NCI-H510A (cell line): ENCODE measurements around the gene MAGI1.

Source experiments
- DNase-seq: peaks from one replicate; lab custom pipeline; 2025; lab: John Stamatoyannopoulos, UW

The MAGI1 gene

DNA sequence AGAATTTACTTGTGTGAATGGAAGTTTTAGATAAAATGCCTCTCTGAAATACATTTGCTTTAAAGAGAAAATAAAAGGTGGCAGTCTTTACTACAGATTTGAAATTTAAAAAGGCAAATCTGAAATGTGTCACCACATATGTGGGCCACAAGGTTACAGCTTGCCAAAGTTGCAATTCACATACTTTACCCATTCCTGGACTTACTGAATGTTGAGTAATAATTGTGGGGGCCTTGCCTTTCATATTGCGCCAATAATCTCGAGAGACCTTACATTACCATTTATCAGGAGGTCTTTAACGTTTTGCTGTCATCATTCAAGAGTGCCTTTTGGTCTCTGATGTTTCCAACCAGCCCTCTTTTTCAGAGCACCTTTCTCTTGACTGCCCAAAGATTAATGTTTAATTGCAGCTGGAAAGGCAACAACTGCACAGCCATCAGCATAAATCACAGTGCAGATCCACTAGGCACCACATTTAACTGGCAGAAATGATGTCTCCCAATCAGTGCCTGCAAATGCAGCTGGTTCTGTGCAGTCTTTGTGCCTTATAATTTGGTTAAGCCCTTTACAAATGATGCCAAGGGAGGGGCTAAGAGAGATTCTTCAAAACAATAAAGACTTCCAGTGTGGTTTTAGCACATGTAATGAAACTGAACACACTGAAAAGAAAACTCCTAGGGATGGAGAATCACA is 206.8 kb downstream of the MAGI1 start:
- no peak for DNase-seq

DNA sequence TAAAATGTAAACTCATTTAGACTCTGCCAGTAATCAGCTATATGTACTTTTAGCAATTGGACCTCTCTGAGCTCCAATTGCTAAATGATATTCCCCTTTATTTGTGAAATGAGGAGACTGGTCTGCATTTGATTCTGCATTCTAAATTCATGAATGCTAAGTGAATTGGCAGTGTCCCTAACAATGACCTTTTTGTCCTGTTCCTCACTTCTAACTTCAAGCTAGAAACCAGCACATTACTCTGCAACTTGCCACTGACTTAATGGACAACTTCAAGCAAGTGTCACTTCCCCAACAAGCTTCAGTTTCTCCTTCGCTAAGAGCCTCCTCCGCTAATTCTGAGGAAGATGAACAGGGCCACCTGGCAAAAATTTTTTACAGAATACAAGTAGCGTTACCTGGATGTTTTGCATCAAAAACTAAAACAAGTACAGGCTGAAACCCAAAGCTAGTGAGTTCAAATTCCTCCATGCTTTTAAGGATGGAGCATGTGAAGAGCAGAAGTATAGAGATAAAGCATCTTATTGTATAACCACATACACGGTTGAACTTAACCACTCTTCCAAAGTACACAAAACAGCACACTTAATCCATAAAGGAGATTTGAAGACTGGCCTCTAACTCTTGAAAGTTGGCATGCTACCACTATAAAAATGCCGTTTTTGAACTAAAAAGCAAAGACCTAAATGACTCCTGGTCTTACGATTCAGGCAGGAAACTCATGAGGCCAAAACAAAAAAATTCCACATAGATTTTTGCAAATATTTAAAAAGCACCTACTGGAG is 207.6 kb downstream of the MAGI1 start:
- no peak for DNase-seq

DNA sequence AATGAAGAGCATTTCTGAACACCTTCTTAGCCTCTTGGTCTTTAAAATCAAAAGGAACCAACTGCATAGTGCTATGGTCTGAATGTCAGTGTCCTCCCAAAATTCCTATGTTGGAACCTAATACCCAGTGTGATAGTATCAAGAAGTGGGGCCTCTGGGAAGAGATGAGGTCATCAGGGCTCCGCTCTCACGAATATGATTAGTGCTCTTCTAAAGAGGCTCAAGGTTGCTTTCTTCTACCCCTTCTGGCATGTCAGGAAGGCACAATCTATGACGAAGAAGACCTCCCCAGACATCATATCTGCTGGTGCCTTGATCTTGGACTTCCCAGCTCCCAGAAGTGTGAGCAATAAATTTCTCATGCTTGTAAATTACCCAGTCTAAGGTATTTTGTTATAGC is 209.5 kb downstream of the MAGI1 start:
- no peak for DNase-seq

DNA sequence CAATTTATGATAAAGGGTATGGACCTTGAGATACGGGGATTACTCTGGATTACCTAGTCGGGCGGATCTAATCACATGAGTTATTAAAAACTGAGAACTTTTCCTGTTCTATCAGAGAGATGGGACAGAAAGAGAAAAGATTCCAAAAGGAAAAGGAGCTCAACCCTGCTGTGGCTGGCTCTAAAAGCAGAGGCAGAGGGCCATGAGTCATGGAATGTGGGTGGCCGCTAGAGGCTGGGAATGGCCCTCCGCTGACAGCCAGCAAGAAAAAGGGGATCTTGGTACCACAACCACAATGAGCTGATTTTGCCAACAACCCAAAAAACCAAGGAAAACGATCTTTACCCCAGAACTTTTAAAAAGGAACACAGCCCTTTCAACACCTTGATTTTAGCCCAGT is 210.0 kb downstream of the MAGI1 start:
- no peak for DNase-seq

DNA sequence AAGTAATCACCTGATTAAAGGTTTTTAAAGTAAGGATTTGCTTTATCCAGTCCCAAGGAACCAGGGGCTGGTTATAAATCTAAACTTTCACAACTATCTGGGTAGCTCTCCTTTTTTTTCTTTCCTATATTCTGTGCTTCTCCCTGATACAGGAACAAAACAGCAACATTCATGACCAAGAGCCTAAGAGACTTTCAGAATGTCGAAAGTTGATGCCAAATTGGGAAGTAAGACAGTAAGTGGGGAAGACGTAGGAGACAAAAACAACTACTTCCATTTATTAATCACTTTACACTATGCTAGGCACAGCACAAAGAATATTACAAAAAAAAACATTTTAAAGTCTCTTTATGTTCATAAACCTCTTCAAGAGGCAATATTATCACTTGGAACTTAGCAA is 211.6 kb downstream of the MAGI1 start:
- no peak for DNase-seq

DNA sequence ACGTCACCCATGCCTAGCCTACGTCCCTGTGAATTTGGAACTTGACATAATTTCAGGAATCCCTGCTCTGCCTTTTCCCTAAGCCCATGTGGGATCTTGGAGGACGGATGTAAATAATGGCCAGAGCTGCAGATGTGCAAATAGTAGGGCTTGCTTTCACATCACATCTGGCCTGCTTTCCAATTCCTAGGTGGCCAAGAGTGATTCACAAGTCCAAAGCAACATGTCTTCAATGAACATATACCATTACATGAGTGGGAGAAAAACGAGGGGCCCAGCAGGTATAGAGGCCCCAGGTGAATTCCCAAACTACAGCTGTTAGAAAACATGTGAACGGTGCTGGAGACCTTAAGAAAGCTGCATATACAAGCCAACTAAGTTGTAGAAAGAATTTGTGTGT is 214.6 kb downstream of the MAGI1 start:
- no peak for DNase-seq

DNA sequence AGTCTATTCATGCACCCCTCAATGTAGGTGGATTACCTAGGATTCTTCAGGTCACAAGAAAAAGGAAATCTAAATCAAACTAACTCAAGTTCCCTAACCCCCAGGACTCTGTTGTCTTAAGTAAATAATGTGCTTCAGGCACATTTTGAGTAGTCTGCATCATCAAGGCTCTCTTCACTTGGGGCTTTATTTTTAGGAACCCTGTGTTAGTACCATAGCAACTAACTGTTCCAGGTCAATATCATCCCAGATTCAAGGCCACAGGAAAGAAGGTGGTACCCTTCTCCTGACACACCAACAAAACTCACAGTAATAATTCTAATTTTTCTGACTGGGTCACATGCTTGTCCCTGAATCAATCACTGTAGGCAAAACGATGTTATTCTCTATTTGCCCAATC is 218.1 kb downstream of the MAGI1 start:
- no peak for DNase-seq

DNA sequence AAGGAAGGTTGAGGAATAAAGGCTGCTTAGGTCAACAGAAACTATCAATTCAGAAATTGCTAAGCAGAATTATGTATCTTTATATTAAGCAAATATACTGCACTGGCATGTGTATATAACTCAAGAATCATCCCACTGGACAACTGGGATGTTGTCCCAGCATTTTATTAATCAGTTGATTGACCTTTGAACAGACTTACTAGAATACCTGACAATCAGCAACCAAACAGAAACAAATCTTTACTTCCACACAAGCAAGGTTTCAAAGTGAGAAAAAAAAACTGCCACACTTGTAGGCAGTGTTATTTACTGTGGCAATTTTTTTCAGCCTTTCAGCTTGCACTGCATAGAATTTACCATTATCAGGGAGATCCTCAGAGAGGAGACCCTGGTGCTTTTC is 218.8 kb downstream of the MAGI1 start:
- DNase-seq, result no peak

DNA sequence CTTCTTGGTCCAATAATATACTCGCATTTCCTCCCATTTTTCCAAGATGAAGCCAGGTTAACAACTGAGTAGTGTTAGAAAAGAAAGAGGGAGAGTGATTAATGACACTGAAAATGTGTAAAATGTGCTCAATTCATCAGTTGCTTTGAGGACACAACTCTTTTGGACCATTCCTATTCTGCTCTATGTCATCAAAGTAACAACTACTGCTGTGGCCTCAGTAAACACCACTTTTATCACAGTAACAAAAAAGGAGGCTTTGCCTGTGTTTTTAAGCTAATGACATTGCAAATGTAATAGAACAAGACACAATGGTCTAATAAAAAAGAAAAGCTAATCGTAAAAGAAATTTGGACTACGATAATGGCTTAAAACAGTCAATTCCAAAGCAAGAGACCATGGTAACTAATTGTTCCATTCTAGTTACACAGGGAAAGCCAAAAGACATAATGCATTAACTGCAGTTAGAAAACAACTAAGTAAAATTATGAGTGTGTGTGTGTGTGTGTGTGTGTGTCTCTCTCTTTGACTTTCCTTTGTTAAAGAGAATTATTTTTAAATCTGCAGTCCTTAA is 221.1 kb downstream of the MAGI1 start:
- DNase-seq, result no peak

DNA sequence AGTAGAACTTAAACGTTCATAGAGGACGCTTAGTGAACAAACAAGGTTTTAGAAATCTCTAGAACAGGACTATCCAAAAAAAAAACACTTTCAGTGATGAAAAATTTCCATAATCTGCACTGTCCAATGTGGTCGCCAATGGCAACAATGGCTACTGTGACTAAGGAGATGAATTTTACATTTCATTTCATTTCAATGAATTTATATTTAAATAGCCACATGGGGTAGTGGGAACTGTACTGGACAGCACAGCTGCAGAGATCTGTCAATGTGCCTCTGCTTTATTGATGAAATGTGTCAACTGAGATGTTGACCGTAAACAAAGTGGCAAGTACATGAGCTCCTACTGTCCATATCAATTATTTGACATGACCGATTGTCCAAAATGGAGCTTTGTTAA is 222.5 kb downstream of the MAGI1 start:
- no peak for DNase-seq

DNA sequence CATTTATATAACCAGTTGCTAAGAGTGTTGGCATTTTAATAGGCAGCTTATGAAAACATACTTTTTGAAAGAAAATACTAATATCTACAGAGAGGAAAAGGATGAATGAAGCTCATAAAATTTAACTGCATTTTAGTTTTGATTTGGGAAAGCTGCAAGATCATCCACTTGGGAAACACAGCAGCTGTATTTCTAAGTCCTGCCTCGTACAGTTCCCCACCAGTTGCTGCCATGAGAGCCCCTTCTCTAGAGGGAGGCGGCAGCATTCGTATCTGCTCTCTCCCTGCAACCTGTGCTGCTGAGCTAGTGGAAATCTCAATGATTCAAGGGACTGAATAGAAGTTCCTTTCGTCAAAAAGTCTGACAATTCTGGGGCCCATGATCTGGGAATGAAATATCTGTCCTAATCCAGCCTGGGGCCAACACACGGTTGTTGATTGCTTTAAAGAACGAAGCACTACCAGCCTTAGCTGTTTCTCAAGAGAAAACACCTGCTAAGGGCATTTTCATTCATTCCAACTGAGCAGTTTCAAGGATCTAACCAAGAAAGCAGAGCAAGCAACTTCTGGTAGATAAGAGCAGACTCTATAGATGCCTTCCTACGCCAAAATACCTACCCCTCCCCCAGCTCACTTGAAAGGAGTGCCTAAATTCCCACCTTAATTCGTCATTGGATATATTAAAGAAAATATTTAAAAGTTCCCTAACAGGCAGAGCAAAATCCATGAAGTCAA is 223.7 kb downstream of the MAGI1 start:
- DNase-seq, result no peak

DNA sequence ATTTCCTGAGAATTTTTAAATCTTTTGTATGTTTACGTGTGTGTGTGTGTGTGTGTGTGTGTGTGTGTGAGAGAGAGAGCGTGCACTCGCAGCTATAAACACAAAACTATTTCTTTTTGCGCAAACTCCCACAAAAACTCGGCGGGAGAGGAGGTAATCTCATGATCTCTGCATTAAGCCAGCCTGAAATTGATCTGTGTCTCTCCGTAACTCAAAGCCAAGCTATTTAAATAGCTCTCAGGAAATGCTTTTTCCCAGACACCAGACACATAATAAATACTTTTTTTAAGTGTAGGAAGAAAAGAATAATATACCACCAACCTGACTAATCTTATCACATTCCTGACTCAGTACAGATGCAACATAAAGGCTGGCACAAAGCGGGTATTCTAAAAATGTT is 226.8 kb downstream of the MAGI1 start:
- DNase-seq, result no peak

DNA sequence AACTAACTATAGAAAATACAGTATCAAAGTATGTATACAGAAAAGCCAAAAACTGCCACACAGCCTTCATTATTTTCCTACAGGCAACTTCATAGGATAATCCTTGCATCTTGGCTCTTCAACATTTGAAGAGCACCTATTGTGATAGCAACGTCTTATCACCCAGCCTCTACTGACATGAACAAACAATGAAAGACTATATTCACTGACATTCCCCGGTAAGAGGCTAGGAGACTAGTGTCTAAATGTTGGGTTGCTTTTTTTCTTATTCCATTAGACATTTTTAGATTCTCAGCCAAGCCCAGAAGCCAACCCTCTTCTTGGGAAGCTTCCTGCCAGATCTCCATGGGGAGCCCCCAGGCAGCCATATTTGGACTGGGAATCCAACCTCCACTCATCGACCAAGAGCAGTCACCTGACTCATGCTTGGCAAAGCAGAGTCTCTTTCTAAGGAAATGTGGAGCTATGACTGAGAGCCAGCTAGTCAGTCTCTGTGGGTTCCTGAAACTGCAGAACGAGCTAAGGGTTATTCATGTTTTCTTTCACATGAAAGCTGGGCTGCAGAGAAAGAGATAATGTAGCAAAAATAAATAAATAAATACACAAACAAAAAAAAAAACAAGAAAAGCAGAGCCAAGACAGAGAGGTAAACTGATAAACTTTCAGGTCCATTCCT is 227.5 kb downstream of the MAGI1 start:
- no peak for DNase-seq

DNA sequence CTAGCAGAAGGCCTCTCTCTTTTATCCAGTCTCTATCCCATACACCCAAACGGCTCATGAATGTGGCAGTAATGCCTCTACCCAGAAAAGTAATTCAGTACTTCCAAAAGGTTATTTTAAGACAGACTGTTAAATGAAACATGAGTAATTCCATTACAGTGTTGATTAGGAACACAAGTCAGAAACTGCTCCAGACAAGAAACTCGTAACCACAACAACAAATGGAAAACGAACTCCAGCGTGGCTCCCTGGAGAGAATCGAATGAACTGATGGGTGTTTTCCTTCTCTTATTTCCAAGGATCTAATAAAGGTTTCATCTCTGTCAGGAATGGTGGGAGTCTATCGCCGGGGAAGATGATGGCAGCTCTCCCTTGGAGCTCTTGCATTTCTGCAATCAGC is 228.4 kb downstream of the MAGI1 start:
- DNase-seq, result no peak

DNA sequence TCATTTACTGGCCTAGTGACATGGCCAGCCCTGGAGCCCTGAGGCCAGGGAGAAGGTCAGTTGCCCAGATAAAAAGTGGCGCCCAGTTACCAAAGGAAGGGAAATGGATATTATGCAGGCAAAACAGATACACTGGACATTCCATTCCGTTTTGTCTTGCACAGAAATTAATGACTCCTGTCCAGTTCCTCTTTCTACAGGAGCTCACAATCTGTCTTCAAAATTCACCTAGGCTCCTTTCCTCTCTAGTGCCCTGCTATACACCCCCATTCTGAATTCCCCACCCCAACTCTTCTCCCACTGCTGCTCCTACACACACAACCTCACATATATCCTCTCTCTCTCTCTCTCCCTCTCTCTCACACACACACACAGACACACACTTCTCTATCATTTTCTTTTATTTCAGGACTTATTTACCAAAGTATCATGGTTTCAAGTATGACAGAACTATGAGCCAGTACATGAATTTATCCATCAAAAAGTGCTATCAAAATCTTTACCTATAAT is 229.0 kb downstream of the MAGI1 start:
- DNase-seq, result no peak

DNA sequence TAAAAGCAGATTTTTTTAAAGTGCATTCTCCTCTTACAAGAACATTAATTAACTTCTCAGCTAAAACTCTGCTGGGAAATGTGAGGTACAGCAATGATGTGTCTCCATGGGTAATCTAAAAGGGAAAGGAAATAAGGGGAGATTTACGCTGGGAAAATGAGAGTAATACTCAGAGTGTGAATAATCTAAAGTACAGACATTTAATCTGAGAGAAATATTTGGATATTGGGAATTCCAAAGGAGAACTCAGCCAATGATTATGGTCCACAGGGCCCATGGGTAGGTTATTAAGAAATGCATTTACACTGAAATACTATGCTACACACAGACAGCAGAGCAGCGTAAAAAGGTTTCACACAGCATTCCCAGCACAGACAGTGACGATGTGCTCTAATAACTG is 229.9 kb downstream of the MAGI1 start:
- DNase-seq, result no peak

DNA sequence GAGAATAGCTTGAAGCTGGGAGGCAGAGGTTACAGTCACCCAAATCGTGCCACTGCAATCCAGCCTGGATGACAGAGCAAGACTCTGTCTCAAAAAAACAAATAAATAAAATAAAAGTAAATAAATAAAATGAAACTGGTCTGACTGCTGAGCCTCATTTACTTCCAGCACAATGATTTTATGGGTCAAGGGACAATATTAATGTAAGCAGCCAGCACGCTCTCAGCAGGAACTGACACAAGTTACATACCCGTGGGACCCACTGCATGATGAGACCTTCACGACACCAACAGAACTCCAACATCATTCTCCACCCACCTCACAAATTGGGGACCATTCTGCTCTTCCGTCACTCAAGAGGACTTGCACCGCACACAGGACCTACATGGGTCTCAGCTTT is 230.3 kb downstream of the MAGI1 start:
- DNase-seq, result no peak

DNA sequence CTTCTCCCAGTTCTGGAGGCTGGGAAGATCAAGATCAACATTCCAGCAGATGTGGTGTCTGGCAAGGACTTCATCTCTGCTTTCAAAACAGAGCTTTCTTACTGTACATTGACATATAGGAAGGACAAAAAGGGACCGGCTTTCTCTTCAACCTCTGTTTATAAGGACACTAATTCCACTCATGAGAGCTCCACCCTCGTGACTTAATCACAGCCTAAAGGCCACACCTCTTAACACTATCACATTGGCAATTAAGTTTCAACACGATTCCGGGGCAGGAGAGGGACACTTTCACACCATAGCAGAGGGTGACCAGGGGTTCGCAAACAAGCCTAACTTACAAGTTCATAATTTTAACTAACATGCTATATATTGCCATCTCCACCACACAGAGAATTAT is 231.5 kb downstream of the MAGI1 start:
- DNase-seq, result no peak

DNA sequence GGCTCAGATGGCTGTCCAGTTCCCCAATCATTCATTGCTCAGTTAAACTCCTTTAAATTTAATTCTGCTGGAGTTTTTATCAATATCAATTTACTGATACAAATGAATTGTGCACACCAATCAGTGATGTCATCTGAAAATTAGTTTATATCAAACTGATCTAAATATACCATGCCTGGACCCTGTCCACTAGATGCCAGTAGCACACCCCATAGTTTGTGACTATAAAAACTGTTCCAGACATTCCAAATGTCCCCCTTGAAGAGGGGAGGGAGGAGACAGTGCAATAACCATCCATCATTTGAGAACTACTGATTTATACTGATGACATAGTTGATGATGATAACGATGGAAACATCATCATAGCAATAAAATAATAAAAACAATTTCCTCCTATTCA is 232.1 kb downstream of the MAGI1 start:
- no peak for DNase-seq

DNA sequence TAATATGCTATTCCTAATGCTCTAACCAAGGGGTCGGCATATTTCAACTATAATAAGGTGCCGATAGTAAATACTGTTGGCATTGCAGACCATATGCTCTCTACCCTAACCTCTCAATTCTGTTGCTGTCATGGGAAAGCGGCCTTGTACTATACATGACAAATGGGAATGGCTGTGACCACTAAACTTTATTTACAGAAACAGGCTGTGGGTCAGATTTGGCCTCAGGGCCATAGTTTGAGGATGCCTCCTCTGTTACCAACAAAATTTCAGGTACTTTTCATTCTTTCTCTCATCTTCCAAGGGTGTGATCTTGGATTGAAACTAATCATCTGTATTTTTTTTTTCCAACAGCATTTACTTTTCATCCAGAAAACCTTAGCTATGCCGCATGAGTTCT is 242.0 kb downstream of the MAGI1 start:
- no peak for DNase-seq

DNA sequence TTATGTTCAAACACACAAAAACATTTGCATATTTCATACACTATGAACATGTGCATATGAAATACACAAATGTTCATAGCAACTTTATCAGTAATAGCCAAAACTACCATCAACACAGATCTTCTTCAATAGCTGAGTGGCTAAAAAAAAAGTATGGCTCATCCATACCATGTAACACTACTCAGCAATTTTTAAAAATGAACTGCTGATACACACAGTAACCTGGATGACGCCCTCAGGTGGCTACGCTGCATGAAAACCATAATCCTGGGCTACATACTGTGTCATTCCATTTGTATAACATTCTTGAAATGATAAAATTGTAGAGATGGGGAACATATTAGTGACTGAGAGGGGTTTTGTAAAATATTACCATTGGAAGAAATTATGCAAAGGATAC is 243.6 kb downstream of the MAGI1 start:
- DNase-seq, result no peak
